NCI-H187 treated with DMSO at 0.1 percent for 48 hours (cell line): ENCODE results near the gene TRIP10.
"Not testable (repeated sequence)": the region's sequence is repeated elsewhere in the genome, so short reads cannot be mapped to it uniquely, and the experiment has no call there.

Experiments used
- DNase-seq: peaks from one replicate; lab custom pipeline; 2025; lab: John Stamatoyannopoulos, UW

The TRIP10 gene

GRCh38 chr19:6797646-6798045, 58.2 kb downstream of the TRIP10 start:
- DNase-seq, result no peak

- DNase-seq, result not testable (repeated sequence)
These were observed 60.8 kb downstream of the TRIP10 start for GRCh38 chr19:6800160-6800790.

- no peak for DNase-seq
These were observed 61.6 kb downstream of the TRIP10 start for GRCh38 chr19:6800991-6801484.
